K562 (cell line): Measurements from ENCODE around the gene DHTKD1. TPM values are rescaled to one million over a fixed set of nuclear protein-coding genes. Genes with fewer than 3 reads are reported as not detected.

ENCODE experiments used
- RBFOX2 ChIP-seq: fragments of 200-400 bp; formaldehyde crosslinking; IDR thresholded peaks from 2 replicates; pipeline ENCODE4 v1.6.1; 2017; ENCODE audit warnings: low read depth, mild to moderate bottlenecking, low read length, moderate library complexity
- polyA plus RNA-seq, 8 experiments: library from polyadenylated mRNA; depleted of rRNA in 4 of 8; stranded (reverse) in 5 of 8; unstranded in 3 of 8; fragments of >200 nt; fragmentation: Nextera tagmentation in 2 of 8; fragmentation: Illumina TruSeq in 1 of 8; extraction: Ambion mirVana in 2 of 8; extraction: Trizol in 1 of 8; gene quantifications; 2 replicates each; pipeline versions ENCODE4 v1.2.1 to v1.2.3, GENCODE V29; 2011 to 2014; ENCODE audit warnings: inconsistent platforms in 1 of 8, missing spikeins in 1 of 8
- total RNA-seq, 7 experiments: library from RNA; depleted of rRNA in 6 of 7; stranded (reverse); fragments of >200 nt in 6 of 7; fragmentation: Illumina TruSeq in 2 of 7; extraction: Trizol in 2 of 7; gene quantifications; 2 replicates each; pipeline versions ENCODE4 v1.2.1 to v1.2.3, GENCODE V29; 2011 to 2021; ENCODE audit warnings: low replicate concordance in 1 of 7
- TF ChIP-seq, protein P1 (sequence below): fragments of 250-450 bp; sonication (Bioruptor Pico); IDR thresholded peaks from 2 replicates; pipeline ENCODE4 v1.8.0; 2021; ENCODE audit warnings: moderate library complexity, mild to moderate bottlenecking, inconsistent platforms
- TF ChIP-seq, protein P2 (sequence below): fragments of 250-450 bp; sonication (Bioruptor Pico); IDR thresholded peaks from 2 replicates; pipeline ENCODE4 v1.8.0; 2022; ENCODE audit warnings: moderate library complexity, mild to moderate bottlenecking, inconsistent platforms
- TF ChIP-seq, protein P3 (sequence below): fragments of 250-450 bp; sonication (Bioruptor Pico); IDR thresholded peaks from 2 replicates; pipeline ENCODE4 v1.4.0; 2020; ENCODE audit warnings: mild to moderate bottlenecking, moderate library complexity

DHTKD1 gene
- total and polyA plus RNA-seq, 9 of the 15 experiments (the other 6 are each of a cell fraction or from before 2014, with no cell fraction given) = 3.1 to 19.7 (median 6.8) TPM

DNA sequence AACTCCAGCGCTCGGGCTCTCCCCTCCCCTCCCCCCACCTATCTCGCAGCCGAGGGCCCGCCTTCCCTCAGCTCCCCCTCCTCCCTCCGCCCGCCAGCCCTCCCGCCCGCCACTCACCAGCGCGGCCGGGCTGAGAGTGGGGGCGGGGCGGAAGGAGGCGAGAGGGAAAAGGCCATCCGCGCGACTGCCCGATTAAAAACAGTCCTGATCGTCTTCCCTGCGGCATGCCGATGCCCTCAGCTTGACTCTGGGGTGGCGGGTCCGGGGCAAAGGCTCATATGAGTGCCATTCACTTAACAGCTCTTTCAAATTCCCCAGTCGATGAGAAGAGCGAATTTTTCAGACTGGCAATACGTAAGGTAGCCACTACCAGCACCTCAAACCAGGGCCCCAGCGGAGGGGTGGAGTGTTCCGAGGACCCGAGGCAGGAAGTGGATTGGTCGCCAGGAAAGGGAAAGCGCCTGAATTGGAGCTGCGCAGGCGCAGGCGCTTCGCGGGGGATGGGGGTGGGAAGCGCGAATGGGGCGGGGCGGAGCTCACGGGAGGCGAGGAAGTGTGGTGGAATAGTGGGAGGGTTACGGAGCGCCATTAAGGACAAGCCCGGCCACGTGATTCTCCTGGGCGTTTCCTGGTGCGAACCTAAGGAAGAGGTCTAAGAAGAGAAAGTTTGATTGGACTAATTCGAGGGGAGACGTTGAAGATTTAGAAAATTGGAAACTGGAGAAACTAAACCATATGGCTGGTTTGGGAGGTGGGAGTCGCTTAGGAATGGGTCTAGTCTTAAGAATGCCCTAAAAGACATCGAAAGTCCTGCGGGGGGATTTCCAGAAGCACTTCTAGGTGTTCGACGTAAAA, 25.7 kb upstream of the DHTKD1 start, which contains the start of gene UPF2 (continued):
- TF ChIP-seq, protein P1, sequence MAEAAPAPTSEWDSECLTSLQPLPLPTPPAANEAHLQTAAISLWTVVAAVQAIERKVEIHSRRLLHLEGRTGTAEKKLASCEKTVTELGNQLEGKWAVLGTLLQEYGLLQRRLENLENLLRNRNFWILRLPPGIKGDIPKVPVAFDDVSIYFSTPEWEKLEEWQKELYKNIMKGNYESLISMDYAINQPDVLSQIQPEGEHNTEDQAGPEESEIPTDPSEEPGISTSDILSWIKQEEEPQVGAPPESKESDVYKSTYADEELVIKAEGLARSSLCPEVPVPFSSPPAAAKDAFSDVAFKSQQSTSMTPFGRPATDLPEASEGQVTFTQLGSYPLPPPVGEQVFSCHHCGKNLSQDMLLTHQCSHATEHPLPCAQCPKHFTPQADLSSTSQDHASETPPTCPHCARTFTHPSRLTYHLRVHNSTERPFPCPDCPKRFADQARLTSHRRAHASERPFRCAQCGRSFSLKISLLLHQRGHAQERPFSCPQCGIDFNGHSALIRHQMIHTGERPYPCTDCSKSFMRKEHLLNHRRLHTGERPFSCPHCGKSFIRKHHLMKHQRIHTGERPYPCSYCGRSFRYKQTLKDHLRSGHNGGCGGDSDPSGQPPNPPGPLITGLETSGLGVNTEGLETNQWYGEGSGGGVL = no peak
- TF ChIP-seq, protein P2, sequence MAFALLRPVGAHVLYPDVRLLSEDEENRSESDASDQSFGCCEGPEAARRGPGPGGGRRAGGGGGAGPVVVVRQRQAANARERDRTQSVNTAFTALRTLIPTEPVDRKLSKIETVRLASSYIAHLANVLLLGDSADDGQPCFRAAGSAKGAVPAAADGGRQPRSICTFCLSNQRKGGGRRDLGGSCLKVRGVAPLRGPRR (CRISPR knock-in tag) = no peak
- TF ChIP-seq, protein P3, sequence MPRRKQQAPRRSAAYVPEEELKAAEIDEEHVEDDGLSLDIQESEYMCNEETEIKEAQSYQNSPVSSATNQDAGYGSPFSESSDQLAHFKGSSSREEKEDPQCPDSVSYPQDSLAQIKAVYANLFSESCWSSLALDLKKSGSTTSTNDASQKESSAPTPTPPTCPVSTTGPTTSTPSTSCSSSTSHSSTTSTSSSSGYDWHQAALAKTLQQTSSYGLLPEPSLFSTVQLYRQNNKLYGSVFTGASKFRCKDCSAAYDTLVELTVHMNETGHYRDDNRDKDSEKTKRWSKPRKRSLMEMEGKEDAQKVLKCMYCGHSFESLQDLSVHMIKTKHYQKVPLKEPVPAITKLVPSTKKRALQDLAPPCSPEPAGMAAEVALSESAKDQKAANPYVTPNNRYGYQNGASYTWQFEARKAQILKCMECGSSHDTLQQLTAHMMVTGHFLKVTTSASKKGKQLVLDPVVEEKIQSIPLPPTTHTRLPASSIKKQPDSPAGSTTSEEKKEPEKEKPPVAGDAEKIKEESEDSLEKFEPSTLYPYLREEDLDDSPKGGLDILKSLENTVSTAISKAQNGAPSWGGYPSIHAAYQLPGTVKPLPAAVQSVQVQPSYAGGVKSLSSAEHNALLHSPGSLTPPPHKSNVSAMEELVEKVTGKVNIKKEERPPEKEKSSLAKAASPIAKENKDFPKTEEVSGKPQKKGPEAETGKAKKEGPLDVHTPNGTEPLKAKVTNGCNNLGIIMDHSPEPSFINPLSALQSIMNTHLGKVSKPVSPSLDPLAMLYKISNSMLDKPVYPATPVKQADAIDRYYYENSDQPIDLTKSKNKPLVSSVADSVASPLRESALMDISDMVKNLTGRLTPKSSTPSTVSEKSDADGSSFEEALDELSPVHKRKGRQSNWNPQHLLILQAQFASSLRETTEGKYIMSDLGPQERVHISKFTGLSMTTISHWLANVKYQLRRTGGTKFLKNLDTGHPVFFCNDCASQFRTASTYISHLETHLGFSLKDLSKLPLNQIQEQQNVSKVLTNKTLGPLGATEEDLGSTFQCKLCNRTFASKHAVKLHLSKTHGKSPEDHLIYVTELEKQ (CRISPR knock-in tag) = no peak
- peak; percentile 19 for TF ChIP-seq RBFOX2
- TF ChIP-seq, all 486 proteins: peak for 122
